Keratinocyte (primary cell): ENCODE results near the gene TOX3. TPM values are rescaled to one million over a fixed set of nuclear protein-coding genes. Genes with fewer than 3 reads are reported as not detected.

Experiments
- DNase-seq: peaks from one replicate; pipeline ENCODE4 v3.0.0-alpha.2; 2011; ENCODE audit warnings: low read depth, missing footprints, low spot score
- FAIRE-seq: peaks from 2 replicates; lab custom pipeline; 2011; peaks lifted over from hg19 to GRCh38; lab: Jason Lieb, UNC
- H2AFZ ChIP-seq: 2 replicates; pipeline ENCODE4 v1.6.0; 2012; ENCODE audit warnings: low read length, control low read depth, inconsistent platforms; ENCODE audit not compliant: control insufficient read depth
- H3K27ac ChIP-seq: 2 replicates; pipeline ENCODE4 v1.5.1; 2011; ENCODE audit warnings: low read length; ENCODE audit not compliant: control insufficient read depth, insufficient read depth
- H3K27me3 ChIP-seq: 3 replicates; pipeline ENCODE4 v1.6.0; 2011; ENCODE audit warnings: low read length; ENCODE audit not compliant: control insufficient read depth, insufficient read depth; ENCODE audit errors: extremely low read depth
- H3K36me3 ChIP-seq, 2 experiments: 2 replicates in 1 of 2; 3 replicates in 1 of 2; pipeline ENCODE4 v1.5.1; 2011; ENCODE audit warnings: low read length in 2 of 2, mild to moderate bottlenecking in 1 of 2; ENCODE audit not compliant: control insufficient read depth in 2 of 2, insufficient read depth in 2 of 2; ENCODE audit errors: extremely low read depth in 1 of 2
- H3K4me1 ChIP-seq: 3 replicates; pipeline ENCODE4 v1.5.1; 2011; ENCODE audit warnings: low read length; ENCODE audit not compliant: control insufficient read depth, insufficient read depth; ENCODE audit errors: extremely low read depth
- H3K4me2 ChIP-seq: 3 replicates; pipeline ENCODE4 v1.6.0; 2011; ENCODE audit warnings: low read depth, low read length; ENCODE audit not compliant: control insufficient read depth, insufficient read depth; ENCODE audit errors: extremely low read depth
- H3K4me3 ChIP-seq, 3 experiments: fragments of 200-600 bp in 1 of 3; sonication (generic) in 1 of 3; 2 replicates in 2 of 3; 3 replicates in 1 of 3; pipeline ENCODE4 v1.5.1; 2011 to 2016; ENCODE audit warnings: low read length in 3 of 3, mild to moderate bottlenecking in 3 of 3, control low read depth in 2 of 3, inconsistent platforms in 1 of 3, low read depth in 1 of 3, mixed read lengths in 1 of 3, mixed run types in 1 of 3, moderate library complexity in 1 of 3; ENCODE audit not compliant: control insufficient read depth in 2 of 3, insufficient read depth in 2 of 3; ENCODE audit errors: extremely low read depth in 1 of 3
- H3K79me2 ChIP-seq: 2 replicates; pipeline ENCODE4 v1.6.0; 2012; ENCODE audit warnings: low read length; ENCODE audit not compliant: control insufficient read depth, insufficient read depth
- H3K9ac ChIP-seq: 3 replicates; pipeline ENCODE4 v1.6.0; 2011; ENCODE audit warnings: low read length; ENCODE audit not compliant: control insufficient read depth, insufficient read depth; ENCODE audit errors: extremely low read depth
- H3K9me1 ChIP-seq: 3 replicates; pipeline ENCODE4 v1.6.0; 2011; ENCODE audit warnings: low read length; ENCODE audit not compliant: control insufficient read depth, insufficient read depth; ENCODE audit errors: extremely low read depth
- H3K9me3 ChIP-seq: 2 replicates; pipeline ENCODE4 v1.5.1; 2012; ENCODE audit warnings: low read depth, low read length; ENCODE audit not compliant: control insufficient read depth
- H4K20me1 ChIP-seq: 3 replicates; pipeline ENCODE4 v1.6.0; 2011; ENCODE audit warnings: low read length; ENCODE audit not compliant: control insufficient read depth, insufficient read depth; ENCODE audit errors: extremely low read depth
- EZH2 ChIP-seq: IDR thresholded peaks from one replicate; pipeline ENCODE4 v1.6.1; 2012; ENCODE audit warnings: inconsistent platforms, mild to moderate bottlenecking, low read length, moderate library complexity
- dilution Hi-C: fragments of 300-500 bp; cut with MboI; formaldehyde crosslinking; loops from one replicate; pipeline ENCODE4 v1.7.0; 2020; ENCODE audit warnings: low sequenced_read_pairs; ENCODE audit not compliant: extremely low pct_ligation_motif_present
- polyA plus RNA-seq, 5 experiments: library from polyadenylated mRNA; depleted of rRNA in 3 of 5; stranded (reverse) in 3 of 5; stranded (forward) in 1 of 5; unstranded in 1 of 5; fragments of >200 nt; gene quantifications; 1 replicate in 1 of 5; 2 replicates in 3 of 5; 3 replicates in 1 of 5; pipeline versions ENCODE4 v1.2.1 to v1.2.3, GENCODE V29; 2011 to 2012; ENCODE audit warnings: missing spikeins in 2 of 5, low read depth in 1 of 5, low replicate concordance in 1 of 5
- TF ChIP-seq, protein P1 (sequence below), 3 experiments: IDR thresholded peaks in 1 of 3; conservative IDR thresholded peaks in 1 of 3; optimal IDR thresholded peaks in 1 of 3; 2 replicates in 2 of 3; 3 replicates in 1 of 3; pipeline versions ENCODE3 to v1.5.1; 2011; ENCODE audit warnings: low read length in 3 of 3, mild to moderate bottlenecking in 3 of 3, moderate library complexity in 2 of 3, control low read depth in 1 of 3, inconsistent platforms in 1 of 3; ENCODE audit not compliant: insufficient read depth in 2 of 3; ENCODE audit errors: extremely low read depth in 1 of 3

The TOX3 gene
- polyA plus RNA-seq, 1 donor (not counting 4 experiments of a cell fraction or from before 2014, with no cell fraction given) = not detected

DNA sequence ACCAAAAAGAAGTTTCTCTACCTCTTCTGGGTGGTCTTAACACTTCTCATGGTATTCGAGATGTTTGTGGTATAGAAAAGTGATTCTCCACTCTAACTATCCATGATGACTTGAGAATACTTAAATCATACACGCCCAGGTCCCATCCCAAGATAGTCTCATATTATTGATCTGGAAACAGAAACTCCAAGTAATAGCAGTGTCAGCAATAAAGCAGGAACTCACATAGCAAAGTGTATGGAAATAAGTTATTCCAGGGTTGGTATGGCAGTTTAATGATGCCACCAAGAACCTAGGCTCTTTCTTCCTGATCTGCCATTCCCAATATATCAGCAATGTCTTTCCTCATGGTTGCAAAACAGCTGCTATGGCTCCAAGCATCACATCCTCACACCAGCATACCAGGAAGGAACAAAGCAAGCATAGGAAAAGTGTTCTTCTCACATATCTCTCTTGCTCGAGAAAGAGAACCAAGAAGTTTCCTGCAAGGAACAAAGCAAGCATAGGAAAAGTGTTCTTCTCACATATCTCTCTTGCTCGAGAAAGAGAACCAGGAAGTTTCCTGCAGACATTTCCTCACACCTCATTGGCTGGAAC, 23.6 kb upstream of the TOX3 start:
- no peak overlapping the region for H3K9ac ChIP-seq
- H4K20me1 ChIP-seq = no peaks in the 10 kb centered on the region
- H3K9me1 ChIP-seq = no peaks in the 10 kb centered on the region
- DNase-seq = no peak
- FAIRE-seq = no peak
- H3K27ac ChIP-seq = no peak overlapping the region
- no peaks in the 10 kb centered on the region for H3K79me2 ChIP-seq
- no peak overlapping the region for H3K4me3 ChIP-seq
- TF ChIP-seq, protein P1, sequence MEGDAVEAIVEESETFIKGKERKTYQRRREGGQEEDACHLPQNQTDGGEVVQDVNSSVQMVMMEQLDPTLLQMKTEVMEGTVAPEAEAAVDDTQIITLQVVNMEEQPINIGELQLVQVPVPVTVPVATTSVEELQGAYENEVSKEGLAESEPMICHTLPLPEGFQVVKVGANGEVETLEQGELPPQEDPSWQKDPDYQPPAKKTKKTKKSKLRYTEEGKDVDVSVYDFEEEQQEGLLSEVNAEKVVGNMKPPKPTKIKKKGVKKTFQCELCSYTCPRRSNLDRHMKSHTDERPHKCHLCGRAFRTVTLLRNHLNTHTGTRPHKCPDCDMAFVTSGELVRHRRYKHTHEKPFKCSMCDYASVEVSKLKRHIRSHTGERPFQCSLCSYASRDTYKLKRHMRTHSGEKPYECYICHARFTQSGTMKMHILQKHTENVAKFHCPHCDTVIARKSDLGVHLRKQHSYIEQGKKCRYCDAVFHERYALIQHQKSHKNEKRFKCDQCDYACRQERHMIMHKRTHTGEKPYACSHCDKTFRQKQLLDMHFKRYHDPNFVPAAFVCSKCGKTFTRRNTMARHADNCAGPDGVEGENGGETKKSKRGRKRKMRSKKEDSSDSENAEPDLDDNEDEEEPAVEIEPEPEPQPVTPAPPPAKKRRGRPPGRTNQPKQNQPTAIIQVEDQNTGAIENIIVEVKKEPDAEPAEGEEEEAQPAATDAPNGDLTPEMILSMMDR (optimal IDR thresholded peaks at IDR 0.05 in 1 of 3, IDR thresholded peaks at IDR 0.05 in 1 of 3, conservative IDR thresholded peaks at IDR 0.05 in 1 of 3; ENCODE audit: extremely low read depth in 1 of 3, insufficient read depth in 2 of 3, low read length in 3 of 3) = no peak
- TF ChIP-seq EZH2 = no peak
- H2AFZ ChIP-seq = no peak overlapping the region
- dilution Hi-C loops = no loop called here
- H3K9me3 ChIP-seq = no peaks in the 10 kb centered on the region
- H3K4me1 ChIP-seq = no peaks in the 10 kb centered on the region
- no peaks in the 10 kb centered on the region for H3K27me3 ChIP-seq
- no peak overlapping the region for H3K4me2 ChIP-seq
- H3K36me3 ChIP-seq = no peaks in the 10 kb centered on the region

DNA sequence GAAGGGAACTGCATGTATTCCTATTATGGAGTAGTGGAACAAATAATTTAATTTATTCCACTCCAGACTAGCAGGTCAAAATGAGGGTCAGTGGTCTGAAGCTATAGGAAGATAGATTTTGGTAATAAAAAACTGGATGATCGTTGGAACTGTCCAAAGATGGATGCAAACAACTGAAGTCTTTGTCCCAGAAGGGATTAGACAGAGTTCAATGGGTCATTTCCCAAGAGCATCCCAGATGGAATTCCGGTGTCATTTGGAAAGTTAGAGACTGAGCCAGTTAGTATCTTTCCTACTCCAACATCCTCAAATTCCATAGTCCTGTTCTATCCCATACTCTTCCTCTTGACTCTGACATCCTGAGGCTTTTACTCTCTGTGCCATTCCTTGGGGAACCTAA, 22.8 kb upstream of the TOX3 start:
- H3K27me3 ChIP-seq = no peaks in the 10 kb centered on the region
- no peaks in the 10 kb centered on the region for H3K4me1 ChIP-seq
- no peaks in the 10 kb centered on the region for H3K36me3 ChIP-seq
- H4K20me1 ChIP-seq = no peaks in the 10 kb centered on the region
- no peak for TF ChIP-seq EZH2
- TF ChIP-seq, protein P1 (optimal IDR thresholded peaks at IDR 0.05 in 1 of 3, IDR thresholded peaks at IDR 0.05 in 1 of 3, conservative IDR thresholded peaks at IDR 0.05 in 1 of 3; ENCODE audit: extremely low read depth in 1 of 3, insufficient read depth in 2 of 3, low read length in 3 of 3) = no peak
- DNase-seq (no peak), FAIRE-seq (no peak)
- no peaks in the 10 kb centered on the region for H3K79me2 ChIP-seq
- H3K9ac ChIP-seq = no peak overlapping the region
- H3K4me2 ChIP-seq = no peak overlapping the region
- no peak overlapping the region for H3K27ac ChIP-seq
- H3K4me3 ChIP-seq = no peak overlapping the region
- no peaks in the 10 kb centered on the region for H3K9me3 ChIP-seq
- dilution Hi-C loops = no loop called here
- no peaks in the 10 kb centered on the region for H3K9me1 ChIP-seq
- no peak overlapping the region for H2AFZ ChIP-seq
